OCI-LY7 (cell line): ENCODE measurements around the gene GDF11.

ENCODE experiments used
- EZH2phosphoT487 ChIP-seq: fragments of 200-600 bp; sonication (generic); IDR thresholded peaks from 2 replicates; pipeline ENCODE4 v1.6.1; 2018; ENCODE audit warnings: low read depth, borderline replicate concordance, mild to moderate bottlenecking, mixed run types, antibody characterized with exemption, low read length, moderate library complexity, mixed read lengths
- TF ChIP-seq, protein P1 (sequence below): fragments of 200-600 bp; sonication (generic); conservative IDR thresholded peaks from 2 replicates; pipeline ENCODE4 v1.5.1; 2014; ENCODE audit warnings: mild to moderate bottlenecking, antibody characterized with exemption, low read length, moderate library complexity, mixed read lengths

DNA sequence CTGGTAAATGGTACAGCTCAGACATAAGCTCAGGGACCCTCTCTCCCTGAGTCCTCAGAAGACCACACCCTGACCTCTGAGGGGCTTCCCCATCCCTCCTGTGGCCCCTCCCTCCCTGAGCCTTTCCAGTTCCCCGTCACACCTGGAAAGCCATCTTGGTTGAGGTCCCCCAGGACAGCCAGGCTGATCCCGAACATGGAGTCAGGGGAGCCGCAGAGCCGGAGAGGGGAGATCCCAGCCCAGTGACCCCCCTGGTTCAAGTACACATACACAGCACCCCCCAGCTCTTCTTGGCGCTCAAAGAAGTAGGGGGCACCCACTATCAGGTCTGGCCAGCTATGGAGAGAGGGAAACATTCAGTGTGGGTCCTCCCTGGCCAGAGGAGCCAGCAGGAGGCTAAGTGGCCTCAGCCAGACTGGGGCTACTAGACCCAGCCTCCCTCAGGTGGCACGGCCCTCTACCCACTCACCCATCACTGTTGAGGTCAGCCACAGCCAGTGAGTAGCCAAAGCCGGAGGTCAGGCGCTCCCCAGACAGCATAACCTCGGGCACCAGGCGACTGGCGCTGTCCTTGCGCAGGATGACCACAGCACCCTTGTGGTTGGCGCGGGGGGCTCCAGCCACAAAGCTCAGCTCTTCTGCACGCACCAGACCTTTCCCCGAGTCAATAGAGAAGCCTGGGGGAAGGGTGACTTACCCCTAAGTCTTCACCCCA lies 44.5 kb upstream of the GDF11 start:
- TF ChIP-seq, protein P1, sequence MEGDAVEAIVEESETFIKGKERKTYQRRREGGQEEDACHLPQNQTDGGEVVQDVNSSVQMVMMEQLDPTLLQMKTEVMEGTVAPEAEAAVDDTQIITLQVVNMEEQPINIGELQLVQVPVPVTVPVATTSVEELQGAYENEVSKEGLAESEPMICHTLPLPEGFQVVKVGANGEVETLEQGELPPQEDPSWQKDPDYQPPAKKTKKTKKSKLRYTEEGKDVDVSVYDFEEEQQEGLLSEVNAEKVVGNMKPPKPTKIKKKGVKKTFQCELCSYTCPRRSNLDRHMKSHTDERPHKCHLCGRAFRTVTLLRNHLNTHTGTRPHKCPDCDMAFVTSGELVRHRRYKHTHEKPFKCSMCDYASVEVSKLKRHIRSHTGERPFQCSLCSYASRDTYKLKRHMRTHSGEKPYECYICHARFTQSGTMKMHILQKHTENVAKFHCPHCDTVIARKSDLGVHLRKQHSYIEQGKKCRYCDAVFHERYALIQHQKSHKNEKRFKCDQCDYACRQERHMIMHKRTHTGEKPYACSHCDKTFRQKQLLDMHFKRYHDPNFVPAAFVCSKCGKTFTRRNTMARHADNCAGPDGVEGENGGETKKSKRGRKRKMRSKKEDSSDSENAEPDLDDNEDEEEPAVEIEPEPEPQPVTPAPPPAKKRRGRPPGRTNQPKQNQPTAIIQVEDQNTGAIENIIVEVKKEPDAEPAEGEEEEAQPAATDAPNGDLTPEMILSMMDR: no peak
- no peak for TF ChIP-seq EZH2phosphoT487
